Uterus (tissue), 2 donors: ENCODE data around the gene ELK3.

Experiments
- CTCF ChIP-seq, 4 experiments: fragments of 200-600 bp in 2 of 4; fragments of 450-650 bp in 2 of 4; sonication (generic) in 2 of 4; IDR thresholded peaks; one replicate each; pipeline ENCODE4 v1.5.1; 2016 to 2019; ENCODE audit warnings: antibody characterized with exemption in 4 of 4, mild to moderate bottlenecking in 2 of 4, moderate library complexity in 1 of 4
- POLR2A ChIP-seq, 2 donors: fragments of 450-650 bp; IDR thresholded peaks; one replicate each; pipeline ENCODE4 v1.6.1; 2016; ENCODE audit warnings: antibody characterized with exemption in 2 of 2, mild to moderate bottlenecking in 1 of 2, moderate library complexity in 1 of 2

GRCh38 chr12:96201272-96202227 lies 7.4 kb downstream of the ELK3 start:
- TF ChIP-seq POLR2A (IDR thresholded peaks at IDR 0.05) = no peak
- no peak for TF ChIP-seq CTCF (IDR thresholded peaks at IDR 0.05)
